Testis (tissue), 3 donors: ENCODE measurements around the gene CAMK2D. TPM values are rescaled to one million over a fixed set of nuclear protein-coding genes. Genes with fewer than 3 reads are reported as not detected.
A peak's percentile ranks its signal among the peaks of the same experiment; 100 is the strongest.

Source experiments
- DNase-seq: peaks from one replicate; pipeline ENCODE4 v3.0.0-alpha.2; 2019
- H3K27ac ChIP-seq, 2 donors: fragments of 200-600 bp; sonication (generic); one replicate each; pipeline ENCODE4 v1.5.1; 2019
- H3K27me3 ChIP-seq: fragments of 200-600 bp; sonication (generic); one replicate; pipeline ENCODE4 v1.5.1; 2019
- H3K36me3 ChIP-seq: fragments of 200-600 bp; sonication (generic); one replicate; pipeline ENCODE4 v1.5.1; 2017; ENCODE audit warnings: low read depth; ENCODE audit errors: missing control alignments
- H3K4me1 ChIP-seq: fragments of 200-600 bp; sonication (generic); one replicate; pipeline ENCODE4 v1.5.1; 2019
- H3K4me3 ChIP-seq, 2 donors: fragments of 200-600 bp; sonication (generic); one replicate each; pipeline ENCODE4 v1.5.1; 2017 to 2019
- H3K9me3 ChIP-seq: fragments of 200-600 bp; sonication (generic); one replicate; pipeline ENCODE4 v1.5.1; 2017
- POLR2A ChIP-seq: fragments of 450-650 bp; IDR thresholded peaks from one replicate; pipeline ENCODE4 v1.6.1; 2017; ENCODE audit warnings: antibody characterized with exemption, mild to moderate bottlenecking, moderate library complexity
- WGBS, 2 donors: methylation state at CpG; one replicate each; pipeline ENCODE4 v1.1.5; 2018; 5-methylcytosine and 5-hydroxymethylcytosine counted together
- intact Hi-C: fragments of 100-400 bp; cut with DNase I; formaldehyde crosslinking; loops from one replicate; pipeline ENCODE4 v1.15.1; 2023; ENCODE audit warnings: low total_unique reads
- polyA plus RNA-seq: library from polyadenylated mRNA; stranded (reverse); fragments of 350-450 nt; fragmentation: Illumina TruSeq; extraction: RNeasy Lipid Tissue Mini Kit (QIAGEN cat#74804); gene quantifications from one replicate; pipeline ENCODE4 v1.2.3, GENCODE V29; 2014; ENCODE audit warnings: low read depth, low replicate concordance; ENCODE audit not compliant: insufficient read depth
- total RNA-seq, 2 donors: library from RNA; depleted of rRNA; stranded (reverse); fragments of >200 nt; gene quantifications; one replicate each; pipeline ENCODE4 v1.2.3, GENCODE V29; 2016
- TF ChIP-seq, protein P1 (sequence below), 3 experiments: fragments of 450-650 bp in 2 of 3; fragments of 200-600 bp in 1 of 3; sonication (generic) in 1 of 3; IDR thresholded peaks; one replicate each; pipeline ENCODE4 v1.5.1; 2016 to 2019; ENCODE audit warnings: antibody characterized with exemption in 3 of 3, mild to moderate bottlenecking in 2 of 3, moderate library complexity in 1 of 3

CAMK2D gene
- total and polyA plus RNA-seq, 3 donors from 2014 or later: 31.2 to 88.1 (median 72.4) TPM

DNA sequence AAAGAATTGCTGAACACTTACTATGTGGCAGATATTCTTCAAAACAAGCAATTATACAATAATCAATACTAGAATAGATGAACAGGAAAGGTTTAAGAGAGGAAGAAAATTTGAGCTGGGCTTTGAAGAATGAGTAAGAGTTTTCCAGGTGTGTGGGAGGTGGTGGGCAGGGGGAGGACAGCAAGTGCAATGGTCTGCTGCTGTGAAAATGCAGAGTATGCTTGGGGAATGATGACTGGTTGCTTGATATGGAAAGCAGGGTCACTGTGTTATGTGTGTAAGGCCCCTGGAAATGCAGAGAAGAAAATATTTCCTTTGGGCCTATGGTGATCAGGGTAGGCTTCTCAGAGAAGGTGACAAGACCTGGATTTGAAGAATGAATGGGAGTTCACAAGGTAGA lies 300.3 kb downstream of the CAMK2D start:
- Histone ChIP-seq H3K9me3 (no peaks in the 10 kb centered on the region), H3K27ac (no peak overlapping the region), H3K27me3 (no peaks in the 10 kb centered on the region), H3K4me1 (no peaks in the 10 kb centered on the region), H3K36me3 (no peaks in the 10 kb centered on the region), H3K4me3 (no peak overlapping the region)
- intact Hi-C loops: no loop called here
- no peak for DNase-seq
- no peak for TF ChIP-seq POLR2A
- TF ChIP-seq, protein P1, sequence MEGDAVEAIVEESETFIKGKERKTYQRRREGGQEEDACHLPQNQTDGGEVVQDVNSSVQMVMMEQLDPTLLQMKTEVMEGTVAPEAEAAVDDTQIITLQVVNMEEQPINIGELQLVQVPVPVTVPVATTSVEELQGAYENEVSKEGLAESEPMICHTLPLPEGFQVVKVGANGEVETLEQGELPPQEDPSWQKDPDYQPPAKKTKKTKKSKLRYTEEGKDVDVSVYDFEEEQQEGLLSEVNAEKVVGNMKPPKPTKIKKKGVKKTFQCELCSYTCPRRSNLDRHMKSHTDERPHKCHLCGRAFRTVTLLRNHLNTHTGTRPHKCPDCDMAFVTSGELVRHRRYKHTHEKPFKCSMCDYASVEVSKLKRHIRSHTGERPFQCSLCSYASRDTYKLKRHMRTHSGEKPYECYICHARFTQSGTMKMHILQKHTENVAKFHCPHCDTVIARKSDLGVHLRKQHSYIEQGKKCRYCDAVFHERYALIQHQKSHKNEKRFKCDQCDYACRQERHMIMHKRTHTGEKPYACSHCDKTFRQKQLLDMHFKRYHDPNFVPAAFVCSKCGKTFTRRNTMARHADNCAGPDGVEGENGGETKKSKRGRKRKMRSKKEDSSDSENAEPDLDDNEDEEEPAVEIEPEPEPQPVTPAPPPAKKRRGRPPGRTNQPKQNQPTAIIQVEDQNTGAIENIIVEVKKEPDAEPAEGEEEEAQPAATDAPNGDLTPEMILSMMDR (IDR thresholded peaks at IDR 0.05): no peak

GRCh38 chr4:113457886-113458285 lies 303.7 kb downstream of the CAMK2D start:
- no peak for DNase-seq
- Histone ChIP-seq H3K27me3 (no peaks in the 10 kb centered on the region), H3K27ac (no peak overlapping the region), H3K4me1 (no peaks in the 10 kb centered on the region), H3K9me3 (no peaks in the 10 kb centered on the region), H3K4me3 (no peak overlapping the region), H3K36me3 (no peaks in the 10 kb centered on the region)
- intact Hi-C loops: no loop called here
- no peak for TF ChIP-seq POLR2A
- TF ChIP-seq, protein P1 (IDR thresholded peaks at IDR 0.05): no peak

GRCh38 chr4:113457121-113457520 lies 304.4 kb downstream of the CAMK2D start:
- Histone ChIP-seq H3K36me3 (no peaks in the 10 kb centered on the region), H3K27ac (no peak overlapping the region), H3K9me3 (no peaks in the 10 kb centered on the region), H3K27me3 (no peaks in the 10 kb centered on the region), H3K4me3 (no peak overlapping the region), H3K4me1 (peaks cover under 1% of the 10 kb centered on the region)
- DNase-seq: no peak
- 93 to 97% methylated on average over 8 of the region's 8 CpGs for WGBS, 2 donors
- intact Hi-C loops: no loop called here
- no peak for TF ChIP-seq POLR2A
- TF ChIP-seq, protein P1 (IDR thresholded peaks at IDR 0.05): no peak

DNA sequence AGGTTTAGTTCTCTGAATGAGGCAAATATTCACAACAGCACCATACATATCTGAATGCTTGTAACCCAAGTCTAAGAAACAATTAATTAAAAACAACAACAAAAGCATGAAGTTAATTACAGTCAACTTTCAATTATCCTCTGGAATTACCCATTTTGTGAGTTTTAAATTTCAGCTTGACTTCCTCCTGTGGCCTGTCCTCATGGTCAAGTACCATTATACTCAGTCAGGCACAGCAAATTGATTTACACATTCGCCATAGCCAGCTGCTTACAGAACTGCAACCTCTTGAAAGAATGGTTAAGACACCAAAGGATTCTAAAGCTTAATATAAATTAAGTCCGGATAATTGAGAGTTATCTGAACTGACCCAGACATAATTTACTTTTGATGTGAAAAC lies 306.5 kb downstream of the CAMK2D start:
- H3K36me3 ChIP-seq: no peaks in the 10 kb centered on the region
- DNase-seq: no peak
- H3K9me3 ChIP-seq: no peaks in the 10 kb centered on the region
- intact Hi-C loops: no loop called here
- H3K27ac ChIP-seq: no peak overlapping the region
- no peak overlapping the region for H3K4me3 ChIP-seq
- peaks cover 9% of the 10 kb centered on the region for H3K4me1 ChIP-seq
- no peaks in the 10 kb centered on the region for H3K27me3 ChIP-seq
- TF ChIP-seq, protein P1 (IDR thresholded peaks at IDR 0.05): no peak
- no peak for TF ChIP-seq POLR2A
- 80 to 85% methylated on average over 2 of the region's 2 CpGs for WGBS, 2 donors

DNA sequence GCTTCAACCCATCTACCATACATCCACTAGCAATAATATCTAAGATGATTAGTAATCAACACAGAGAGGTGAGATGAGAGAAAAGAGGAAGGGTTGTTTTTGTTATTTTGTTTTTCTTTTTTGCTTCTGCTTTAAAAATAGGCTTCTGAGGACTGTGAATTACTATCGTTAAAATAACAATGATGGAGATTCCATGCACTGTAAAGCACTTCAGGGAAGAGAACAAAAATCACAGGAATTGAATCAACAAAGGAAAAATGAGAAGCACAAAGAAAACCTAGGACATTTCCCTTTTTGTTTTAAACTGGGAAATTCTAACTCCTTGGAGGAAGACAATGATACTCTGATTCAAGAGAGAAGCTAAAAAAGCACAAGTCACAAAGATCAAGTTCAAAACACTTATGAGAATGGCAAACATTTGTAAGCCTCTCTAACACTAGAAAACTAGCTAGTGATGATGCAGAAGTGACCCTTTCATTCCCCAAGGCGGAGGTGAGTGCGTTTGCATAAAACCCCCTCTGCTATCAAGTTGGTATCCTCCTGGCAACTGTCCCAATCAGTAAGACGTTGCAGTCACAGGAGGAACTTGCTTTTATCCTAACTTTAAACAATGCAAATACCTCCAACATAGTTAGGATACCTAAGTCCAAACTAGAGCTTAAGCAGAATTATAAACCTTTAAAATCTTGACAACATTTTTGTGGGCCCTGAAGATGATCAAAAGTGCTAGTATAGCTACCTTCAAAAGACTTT lies 308.5 kb downstream of the CAMK2D start:
- 30 to 41% methylated on average over 4 of the region's 4 CpGs for WGBS, 2 donors

More for the DNA sequence above, 308.5 kb downstream of the CAMK2D start:
- Histone ChIP-seq H3K27me3 (no peaks in the 10 kb centered on the region), H3K36me3 (no peaks in the 10 kb centered on the region), H3K9me3 (no peaks in the 10 kb centered on the region), H3K4me1 (peaks cover 11% of the 10 kb centered on the region), H3K4me3 (no peak overlapping the region), H3K27ac (peak overlapping the region in 1 of 2 donors; percentile 26)
- DNase-seq: no peak
- no peak for TF ChIP-seq POLR2A
- TF ChIP-seq, protein P1 (IDR thresholded peaks at IDR 0.05): no peak
- intact Hi-C loops: no loop called here
